ENCODE results near the gene SCML2.
A peak's percentile ranks its signal among the peaks of the same experiment; 100 is the strongest.
"Not testable (repeated sequence)": the region's sequence is repeated elsewhere in the genome, so short reads cannot be mapped to it uniquely, and the experiment has no call there.

The SCML2 gene

GRCh38 chrX:18354369-18355223 is at the start of gene SCML2:
Gene SCML2 (minus strand): TSS chrX:18354688. CDS start chrX:18334071, 20,617 bp downstream.
- peak within 1 kb of the TSS; percentile 74 for H3K4me3 Mint-ChIP-seq
- H3K27me3 Mint-ChIP-seq, result peaks cover 13% of the 10 kb centered on the region
- DNase-seq (ENCODE audit: low spot score in 2 of 2) (no peak), ATAC-seq (replicated peaks; ENCODE audit: extremely low read depth, poor library complexity, severe bottlenecking) (peak; percentile 32)
- H3K36me3 Mint-ChIP-seq (ENCODE audit: insufficient read depth), result no peaks in the 10 kb centered on the region
- no peaks in the 10 kb centered on the region for H3K4me1 Mint-ChIP-seq
- H3K27ac Mint-ChIP-seq (ENCODE audit: low read depth), result no peak within 1 kb of the TSS
- H3K9me3 Mint-ChIP-seq, result no peaks in the 10 kb centered on the region

- Mint-ChIP-seq H3K27me3 (no peaks in the 10 kb centered on the region), H3K9me3 (no peaks in the 10 kb centered on the region), H3K4me3 (no peak overlapping the region), H3K27ac (ENCODE audit: low read depth) (no peak overlapping the region), H3K4me1 (no peaks in the 10 kb centered on the region), H3K36me3 (ENCODE audit: insufficient read depth) (no peaks in the 10 kb centered on the region)
- DNase-seq (ENCODE audit: low spot score in 2 of 2) (no peak), ATAC-seq (replicated peaks; ENCODE audit: extremely low read depth, poor library complexity, severe bottlenecking) (no peak)
Observed at GRCh38 chrX:18401848-18402213, 47.3 kb upstream of the SCML2 start.

DNA sequence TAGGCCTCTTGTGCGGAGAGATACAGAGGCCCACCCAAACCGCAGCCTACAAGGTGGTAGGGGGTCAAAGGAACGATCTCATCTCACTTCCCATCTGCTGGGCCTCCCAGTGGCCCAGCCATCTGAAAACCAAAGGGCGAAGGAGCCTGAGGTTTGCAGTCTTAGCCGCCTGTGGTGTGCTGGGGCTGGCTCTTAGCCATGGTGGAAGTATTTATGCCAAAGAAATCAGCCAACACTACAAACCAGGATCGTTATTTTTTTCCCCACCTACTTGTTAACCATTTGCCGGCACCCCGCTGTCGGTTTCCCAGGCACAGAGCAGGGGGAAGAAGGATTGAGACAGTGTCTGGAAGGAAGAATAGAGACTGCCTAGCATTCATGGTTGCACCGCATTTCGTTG is 40.0 kb upstream of the SCML2 start:
- ATAC-seq (replicated peaks; ENCODE audit: extremely low read depth, poor library complexity, severe bottlenecking), result no peak
- Mint-ChIP-seq H3K4me3 (no peak overlapping the region), H3K4me1 (peaks cover 7% of the 10 kb centered on the region), H3K9me3 (no peaks in the 10 kb centered on the region), H3K27ac (ENCODE audit: low read depth) (no peak overlapping the region), H3K36me3 (ENCODE audit: insufficient read depth) (no peaks in the 10 kb centered on the region), H3K27me3 (no peaks in the 10 kb centered on the region)
- DNase-seq (ENCODE audit: low spot score in 2 of 2), result no peak

DNA sequence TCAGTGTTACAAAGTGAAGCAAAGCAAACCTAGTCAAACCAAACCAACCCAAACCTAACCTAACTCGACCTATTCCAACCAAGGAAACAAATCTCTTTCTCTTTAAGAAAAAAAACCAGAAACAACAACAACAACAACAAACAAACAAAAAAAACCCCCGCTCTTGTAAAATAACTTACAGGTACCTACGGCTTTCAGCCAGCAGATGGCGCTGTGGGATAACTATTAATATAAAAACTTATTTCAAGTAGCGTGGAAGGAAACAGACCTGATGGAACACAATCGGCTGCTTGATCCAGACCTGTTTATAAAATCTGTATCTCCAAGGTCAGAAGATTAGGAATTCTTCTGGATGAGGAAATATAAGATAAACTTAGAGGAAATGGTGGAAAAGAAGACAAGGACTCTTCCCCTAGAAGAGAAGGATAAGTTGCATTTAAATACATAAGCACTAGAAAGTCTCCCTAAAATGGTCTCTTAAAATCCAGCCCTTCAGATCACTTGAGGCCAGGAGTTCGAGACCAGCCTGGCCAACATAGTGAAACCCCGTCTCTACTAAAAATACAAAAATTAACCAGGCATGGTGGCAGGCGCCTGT is 36.6 kb upstream of the SCML2 start:
- no peak overlapping the region for H3K27ac Mint-ChIP-seq (ENCODE audit: low read depth)
- ATAC-seq (replicated peaks; ENCODE audit: extremely low read depth, poor library complexity, severe bottlenecking) (no peak), DNase-seq (ENCODE audit: low spot score in 2 of 2) (peak; percentile 31 to 48)
- H3K4me3 Mint-ChIP-seq, result no peak overlapping the region
- no peaks in the 10 kb centered on the region for H3K9me3 Mint-ChIP-seq
- H3K27me3 Mint-ChIP-seq, result no peaks in the 10 kb centered on the region
- H3K36me3 Mint-ChIP-seq (ENCODE audit: insufficient read depth), result no peaks in the 10 kb centered on the region
- H3K4me1 Mint-ChIP-seq, result peaks cover 7% of the 10 kb centered on the region

DNA sequence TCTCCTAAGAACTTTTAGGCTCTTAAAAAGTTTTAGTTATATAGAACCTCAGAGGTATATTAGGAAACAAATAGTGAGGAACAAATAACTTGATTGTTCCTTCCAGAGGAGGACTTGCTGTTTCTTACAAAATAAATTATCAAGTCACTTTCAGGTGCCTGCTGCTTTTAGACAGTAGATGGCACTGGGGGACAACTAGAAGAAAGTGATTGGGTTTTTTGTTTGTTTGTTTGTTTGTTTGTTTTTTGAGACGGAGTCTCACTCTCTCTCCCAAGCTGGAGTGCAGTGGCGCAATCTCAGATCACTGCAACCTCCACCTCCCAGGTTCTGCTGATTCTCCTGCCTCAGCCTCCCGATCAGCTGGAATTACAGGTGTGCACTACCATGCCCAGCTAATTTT is 35.5 kb upstream of the SCML2 start:
- no peak for ATAC-seq (replicated peaks; ENCODE audit: extremely low read depth, poor library complexity, severe bottlenecking)
- H3K36me3 Mint-ChIP-seq (ENCODE audit: insufficient read depth), result no peaks in the 10 kb centered on the region

DNA sequence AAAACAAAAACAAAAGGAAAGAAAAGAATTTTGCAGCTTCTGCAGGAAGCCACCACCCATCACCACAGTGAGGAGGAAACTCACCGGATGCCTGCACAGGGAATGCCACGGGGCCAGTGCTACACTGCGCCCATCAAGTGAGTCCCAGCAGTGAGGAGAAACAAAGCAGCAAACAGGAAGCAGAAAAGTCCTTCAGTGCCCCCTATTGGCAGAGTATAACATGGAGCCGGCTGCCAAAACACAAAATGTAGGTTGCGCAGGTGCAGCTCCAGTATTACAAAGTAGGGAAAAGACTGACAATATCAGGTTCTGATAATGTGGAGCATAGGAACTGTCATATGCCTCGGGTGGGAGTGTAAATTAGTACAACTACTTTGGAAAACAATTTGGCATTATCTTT is 23.3 kb upstream of the SCML2 start:
- DNase-seq (ENCODE audit: low spot score in 2 of 2) (no peak), ATAC-seq (replicated peaks; ENCODE audit: extremely low read depth, poor library complexity, severe bottlenecking) (no peak)
- Mint-ChIP-seq H3K4me1 (no peaks in the 10 kb centered on the region), H3K27me3 (no peaks in the 10 kb centered on the region), H3K4me3 (no peak overlapping the region), H3K36me3 (ENCODE audit: insufficient read depth) (no peaks in the 10 kb centered on the region), H3K27ac (ENCODE audit: low read depth) (no peak overlapping the region), H3K9me3 (no peaks in the 10 kb centered on the region)

More for the DNA sequence above, 35.5 kb upstream of the SCML2 start:
- H3K4me3 Mint-ChIP-seq, result no peak overlapping the region
- H3K27me3 Mint-ChIP-seq, result no peaks in the 10 kb centered on the region
- DNase-seq (ENCODE audit: low spot score in 2 of 2), result no peak
- H3K9me3 Mint-ChIP-seq, result no peaks in the 10 kb centered on the region
- peaks cover 7% of the 10 kb centered on the region for H3K4me1 Mint-ChIP-seq
- H3K27ac Mint-ChIP-seq (ENCODE audit: low read depth), result no peak overlapping the region

- not testable (repeated sequence) for H3K4me3 Mint-ChIP-seq; H3K27ac Mint-ChIP-seq (ENCODE audit: low read depth); DNase-seq (ENCODE audit: low spot score in 2 of 2); H3K27me3 Mint-ChIP-seq; H3K36me3 Mint-ChIP-seq (ENCODE audit: insufficient read depth); ATAC-seq (replicated peaks; ENCODE audit: extremely low read depth, poor library complexity, severe bottlenecking); H3K4me1 Mint-ChIP-seq; H3K9me3 Mint-ChIP-seq
Observed at GRCh38 chrX:18375131-18375805, 20.8 kb upstream of the SCML2 start.

DNA sequence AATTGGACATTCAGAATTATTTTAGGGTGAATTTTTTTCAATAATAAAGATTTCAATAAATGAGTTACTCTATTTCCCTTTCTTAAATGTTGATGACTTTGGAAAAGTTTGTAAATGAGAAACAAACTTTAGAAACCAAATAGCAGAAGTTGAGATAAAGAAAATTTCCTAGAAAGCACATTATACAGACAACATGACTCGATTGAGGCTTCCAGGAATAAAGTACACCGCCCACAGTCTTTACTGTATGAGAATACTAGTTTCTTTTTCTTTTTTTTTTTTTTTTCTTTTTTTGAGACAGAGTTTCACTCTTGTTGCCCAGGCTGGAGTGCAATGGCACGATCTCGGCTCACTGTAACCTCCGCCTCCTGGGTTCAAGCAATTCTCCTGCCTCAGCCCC is 14.6 kb upstream of the SCML2 start:
- H3K27ac Mint-ChIP-seq (ENCODE audit: low read depth); H3K9me3 Mint-ChIP-seq; H3K36me3 Mint-ChIP-seq (ENCODE audit: insufficient read depth); DNase-seq (ENCODE audit: low spot score in 2 of 2); ATAC-seq (replicated peaks; ENCODE audit: extremely low read depth, poor library complexity, severe bottlenecking); H3K27me3 Mint-ChIP-seq; H3K4me3 Mint-ChIP-seq; H3K4me1 Mint-ChIP-seq: not testable (repeated sequence)

DNA sequence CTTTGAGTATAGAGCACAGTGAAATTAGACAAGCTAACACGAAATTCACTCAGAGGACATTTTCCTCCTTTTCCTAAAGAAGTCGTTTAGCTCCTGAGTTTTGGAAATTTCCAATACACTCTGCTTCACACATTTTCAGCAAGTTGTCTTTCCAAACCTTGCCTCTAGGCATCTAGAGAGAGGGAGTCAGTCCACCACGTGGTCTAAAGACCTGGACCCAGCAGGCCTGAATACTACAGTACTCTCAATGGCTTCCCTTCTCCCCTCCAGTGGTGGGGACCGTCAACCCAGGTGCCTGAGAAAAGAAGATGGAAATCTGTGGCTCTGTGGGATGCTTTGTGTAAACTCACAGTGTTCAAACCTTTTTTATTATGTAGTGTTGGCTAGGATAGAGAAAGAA is 13.9 kb upstream of the SCML2 start:
- Mint-ChIP-seq H3K36me3 (ENCODE audit: insufficient read depth) (no peaks in the 10 kb centered on the region), H3K9me3 (no peaks in the 10 kb centered on the region), H3K4me3 (no peak overlapping the region), H3K4me1 (no peaks in the 10 kb centered on the region), H3K27me3 (no peaks in the 10 kb centered on the region), H3K27ac (ENCODE audit: low read depth) (no peak overlapping the region)
- no peak for ATAC-seq (replicated peaks; ENCODE audit: extremely low read depth, poor library complexity, severe bottlenecking)
- no peak for DNase-seq (ENCODE audit: low spot score in 2 of 2)

DNA sequence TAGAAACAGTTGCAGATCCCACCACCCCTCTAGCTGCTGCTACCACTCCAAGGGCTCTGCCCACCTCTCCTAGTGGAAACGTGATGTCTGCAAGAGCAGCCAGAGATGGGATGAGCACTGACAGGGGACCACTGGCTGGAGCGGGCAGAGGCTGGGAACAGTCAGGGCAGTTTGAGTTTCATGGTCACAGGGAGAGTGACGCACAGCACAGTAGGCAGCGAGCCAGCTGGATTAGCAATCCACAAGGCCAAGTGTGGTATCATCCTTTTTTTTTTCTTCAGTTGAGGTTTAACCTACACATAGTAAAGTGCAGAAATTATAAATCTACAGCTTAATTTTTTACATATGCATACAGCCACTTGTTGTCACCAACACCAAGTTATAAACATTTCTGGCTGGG is 6.4 kb upstream of the SCML2 start:
- no peaks in the 10 kb centered on the region for H3K36me3 Mint-ChIP-seq (ENCODE audit: insufficient read depth)
- no peaks in the 10 kb centered on the region for H3K9me3 Mint-ChIP-seq
- H3K4me3 Mint-ChIP-seq, result no peak overlapping the region
- no peaks in the 10 kb centered on the region for H3K27me3 Mint-ChIP-seq
- H3K4me1 Mint-ChIP-seq, result no peaks in the 10 kb centered on the region
- ATAC-seq (replicated peaks; ENCODE audit: extremely low read depth, poor library complexity, severe bottlenecking) (no peak), DNase-seq (ENCODE audit: low spot score in 2 of 2) (no peak)
- no peak overlapping the region for H3K27ac Mint-ChIP-seq (ENCODE audit: low read depth)

DNA sequence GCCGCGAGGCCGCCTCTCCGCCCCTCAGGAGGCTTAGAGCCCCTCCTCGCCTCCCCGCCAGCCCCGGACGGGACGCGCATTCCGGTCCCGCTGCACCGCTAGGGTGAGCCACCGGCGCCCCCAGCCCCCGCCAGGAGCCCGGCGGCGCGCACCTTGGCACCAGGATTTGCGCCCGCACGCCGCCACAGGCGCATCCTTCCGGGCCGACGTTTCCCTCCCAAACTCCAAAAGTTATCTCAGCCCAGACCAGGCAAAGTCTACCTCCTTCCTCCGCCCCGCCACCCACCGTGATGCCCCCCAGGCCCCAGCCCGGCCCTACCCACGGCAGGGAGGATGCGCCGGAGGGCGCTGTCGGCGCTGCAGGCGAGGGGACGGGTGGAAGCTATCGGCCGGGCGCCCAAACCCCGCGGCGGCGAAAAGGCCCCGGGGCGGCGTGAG is 538 bp downstream of the SCML2 start:
- Mint-ChIP-seq H3K4me3 (peak overlapping the region; percentile 74), H3K27me3 (peaks cover 13% of the 10 kb centered on the region), H3K27ac (ENCODE audit: low read depth) (no peak overlapping the region), H3K4me1 (no peaks in the 10 kb centered on the region), H3K9me3 (no peaks in the 10 kb centered on the region), H3K36me3 (ENCODE audit: insufficient read depth) (no peaks in the 10 kb centered on the region)
- DNase-seq (ENCODE audit: low spot score in 2 of 2) (no peak), ATAC-seq (replicated peaks; ENCODE audit: extremely low read depth, poor library complexity, severe bottlenecking) (peak; percentile 64)

GRCh38 chrX:18351784-18352183 is 2.7 kb downstream of the SCML2 start:
- no peak overlapping the region for H3K27ac Mint-ChIP-seq (ENCODE audit: low read depth)
- no peak overlapping the region for H3K4me3 Mint-ChIP-seq
- no peaks in the 10 kb centered on the region for H3K4me1 Mint-ChIP-seq
- peaks cover 13% of the 10 kb centered on the region for H3K27me3 Mint-ChIP-seq
- no peaks in the 10 kb centered on the region for H3K9me3 Mint-ChIP-seq
- no peak for DNase-seq (ENCODE audit: low spot score in 2 of 2)
- ATAC-seq (replicated peaks; ENCODE audit: extremely low read depth, poor library complexity, severe bottlenecking), result no peak
- H3K36me3 Mint-ChIP-seq (ENCODE audit: insufficient read depth), result no peaks in the 10 kb centered on the region

GRCh38 chrX:18348047-18348446 is 6.4 kb downstream of the SCML2 start:
- no peak for DNase-seq (ENCODE audit: low spot score in 2 of 2)
- H3K27me3 Mint-ChIP-seq, result peaks cover 13% of the 10 kb centered on the region

More at GRCh38 chrX:18348047-18348446, 6.4 kb downstream of the SCML2 start:
- H3K4me3 Mint-ChIP-seq, result no peak overlapping the region
- H3K27ac Mint-ChIP-seq (ENCODE audit: low read depth), result no peak overlapping the region
- H3K36me3 Mint-ChIP-seq (ENCODE audit: insufficient read depth), result no peaks in the 10 kb centered on the region
- no peaks in the 10 kb centered on the region for H3K4me1 Mint-ChIP-seq
- no peak for ATAC-seq (replicated peaks; ENCODE audit: extremely low read depth, poor library complexity, severe bottlenecking)
- no peaks in the 10 kb centered on the region for H3K9me3 Mint-ChIP-seq
